Measurements from ENCODE around the gene ZMAT1. TPM values are rescaled to one million over a fixed set of nuclear protein-coding genes. Genes with fewer than 3 reads are reported as not detected.
"Not testable (repeated sequence)": the region's sequence is repeated elsewhere in the genome, so short reads cannot be mapped to it uniquely, and the experiment has no call there.

Gene ZMAT1
- 10 to 100 TPM in 1 of 4 donors, 1 to 10 TPM in 3; 3.5 to 11.1 (median 5.9) TPM for total RNA-seq

DNA sequence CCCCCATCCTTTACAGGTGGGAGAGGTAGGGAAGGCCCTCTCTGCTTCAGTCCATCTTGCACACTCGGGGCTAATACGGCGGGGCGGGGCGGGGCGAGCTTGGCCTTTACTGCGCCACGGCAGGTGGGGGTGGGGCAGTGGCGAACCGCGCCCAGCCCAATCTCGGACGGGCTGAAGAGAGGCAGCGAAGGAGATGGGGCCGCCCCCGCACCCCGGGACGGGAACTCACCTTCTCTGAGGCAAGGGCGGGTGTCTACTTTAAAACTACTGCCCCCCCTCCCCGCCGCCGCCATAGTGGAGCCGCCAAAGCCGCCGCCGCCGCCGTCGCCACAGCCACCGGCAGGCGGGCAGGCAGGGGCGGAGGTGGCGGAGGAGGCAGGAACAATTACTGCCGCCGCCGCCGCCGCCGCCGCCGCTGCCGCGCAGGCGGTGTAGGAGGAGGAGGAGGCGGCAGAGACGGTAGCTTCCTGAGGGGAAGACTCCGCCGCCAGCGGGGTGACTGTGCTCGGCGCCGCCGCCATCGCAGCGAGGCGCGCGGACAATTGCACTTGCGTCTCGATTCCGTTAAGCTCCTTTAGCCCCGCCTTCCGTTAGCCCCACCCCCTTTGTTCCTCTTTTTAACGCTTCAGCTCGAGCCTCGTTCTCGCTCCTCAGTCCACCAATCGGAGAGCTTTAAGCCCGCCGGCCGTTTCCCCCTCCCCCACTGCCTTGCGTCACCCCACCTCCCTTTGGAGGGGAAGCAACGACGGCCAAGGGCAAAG is at the start of gene ZMAT1:
ZMAT1 (minus strand) TSS at position 540 of the 761 bp plus-strand sequence; CDS start at position 521, 19 bp downstream.
- TF ChIP-seq, protein P1, sequence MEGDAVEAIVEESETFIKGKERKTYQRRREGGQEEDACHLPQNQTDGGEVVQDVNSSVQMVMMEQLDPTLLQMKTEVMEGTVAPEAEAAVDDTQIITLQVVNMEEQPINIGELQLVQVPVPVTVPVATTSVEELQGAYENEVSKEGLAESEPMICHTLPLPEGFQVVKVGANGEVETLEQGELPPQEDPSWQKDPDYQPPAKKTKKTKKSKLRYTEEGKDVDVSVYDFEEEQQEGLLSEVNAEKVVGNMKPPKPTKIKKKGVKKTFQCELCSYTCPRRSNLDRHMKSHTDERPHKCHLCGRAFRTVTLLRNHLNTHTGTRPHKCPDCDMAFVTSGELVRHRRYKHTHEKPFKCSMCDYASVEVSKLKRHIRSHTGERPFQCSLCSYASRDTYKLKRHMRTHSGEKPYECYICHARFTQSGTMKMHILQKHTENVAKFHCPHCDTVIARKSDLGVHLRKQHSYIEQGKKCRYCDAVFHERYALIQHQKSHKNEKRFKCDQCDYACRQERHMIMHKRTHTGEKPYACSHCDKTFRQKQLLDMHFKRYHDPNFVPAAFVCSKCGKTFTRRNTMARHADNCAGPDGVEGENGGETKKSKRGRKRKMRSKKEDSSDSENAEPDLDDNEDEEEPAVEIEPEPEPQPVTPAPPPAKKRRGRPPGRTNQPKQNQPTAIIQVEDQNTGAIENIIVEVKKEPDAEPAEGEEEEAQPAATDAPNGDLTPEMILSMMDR (IDR thresholded peaks at IDR 0.05) = peak in 2 of 4 experiments; percentile 14 to 36
- TF ChIP-seq POLR2A (IDR thresholded peaks at IDR 0.05) (peak; percentile 93 to 95), POLR2AphosphoS5 (IDR thresholded peaks at IDR 0.05) (peak; percentile 95), EP300 (IDR thresholded peaks at IDR 0.05) (no peak)
- WGBS, 2 donors (ENCODE audit: low coverage in 1 of 2) = 0 to 63% methylated on average over 1 to 6 of the region's 74 CpGs
- H3K9me3 ChIP-seq = no peaks in the 10 kb centered on the region
- H3K36me3 ChIP-seq = no peaks in the 10 kb centered on the region
- H3K27me3 ChIP-seq = no peaks in the 10 kb centered on the region
- peak; percentile 94 for ATAC-seq
- peak within 1 kb of the TSS; percentile 87 to 99 (median 96) for H3K27ac ChIP-seq
- H3K4me1 ChIP-seq = no peaks in the 10 kb centered on the region
- H3K4me3 ChIP-seq = peak within 1 kb of the TSS; percentile 81 to 91

DNA sequence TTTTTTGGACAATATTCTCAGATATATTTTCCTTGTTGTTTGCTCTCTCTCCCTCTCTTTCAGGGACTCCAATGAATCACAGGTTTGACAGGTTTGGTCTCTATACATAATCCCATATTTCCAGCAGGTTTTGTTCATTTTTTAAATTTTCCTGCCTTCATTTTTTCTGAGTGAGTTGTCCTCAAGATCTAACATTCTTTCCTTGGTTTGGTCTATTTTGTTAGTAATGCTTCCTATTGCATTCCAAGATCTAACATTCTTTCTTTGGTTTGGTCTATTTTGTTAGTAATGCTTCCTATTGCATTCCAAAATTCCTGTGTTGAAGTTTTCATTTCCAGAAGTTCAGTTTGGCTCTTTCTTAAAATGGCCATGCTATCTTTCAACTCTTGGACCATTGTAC is 45.3 kb upstream of the ZMAT1 start:
- Histone ChIP-seq H3K4me1 (no peaks in the 10 kb centered on the region), H3K27me3 (no peaks in the 10 kb centered on the region), H3K36me3 (no peaks in the 10 kb centered on the region), H3K9me3 (no peaks in the 10 kb centered on the region), H3K27ac (no peak overlapping the region), H3K4me3 (no peak overlapping the region)
- no peak for TF ChIP-seq POLR2A (IDR thresholded peaks at IDR 0.05)
- TF ChIP-seq POLR2AphosphoS5 (IDR thresholded peaks at IDR 0.05) = no peak
- no peak for ATAC-seq

DNA sequence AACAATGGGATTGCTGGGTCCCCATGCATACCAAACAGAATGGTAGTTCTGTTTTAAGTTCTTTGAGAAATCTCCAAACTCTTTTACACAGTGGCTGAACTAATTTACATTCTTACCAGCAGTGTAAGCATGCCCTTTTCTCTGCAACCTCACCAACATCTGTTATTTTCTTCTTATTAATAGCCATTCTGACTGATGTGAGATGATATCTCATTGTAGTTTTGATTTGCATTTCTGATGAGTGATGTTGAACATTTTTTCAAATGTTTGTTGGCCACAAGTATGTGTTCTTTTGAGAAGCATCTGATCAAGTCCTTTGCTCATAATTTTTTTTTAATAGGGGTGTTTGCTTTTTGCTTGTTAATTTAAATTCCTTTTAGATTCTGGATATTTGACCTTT is 41.2 kb upstream of the ZMAT1 start:
- no peak for ATAC-seq
- no peaks in the 10 kb centered on the region for H3K27me3 ChIP-seq
- no peak overlapping the region for H3K27ac ChIP-seq
- no peak overlapping the region for H3K4me3 ChIP-seq
- no peaks in the 10 kb centered on the region for H3K4me1 ChIP-seq
- no peaks in the 10 kb centered on the region for H3K9me3 ChIP-seq
- TF ChIP-seq POLR2A (IDR thresholded peaks at IDR 0.05) = no peak
- no peak for TF ChIP-seq POLR2AphosphoS5 (IDR thresholded peaks at IDR 0.05)
- TF ChIP-seq EP300 (IDR thresholded peaks at IDR 0.05) = no peak
- TF ChIP-seq, protein P1 (IDR thresholded peaks at IDR 0.05) = no peak
- no peaks in the 10 kb centered on the region for H3K36me3 ChIP-seq

DNA sequence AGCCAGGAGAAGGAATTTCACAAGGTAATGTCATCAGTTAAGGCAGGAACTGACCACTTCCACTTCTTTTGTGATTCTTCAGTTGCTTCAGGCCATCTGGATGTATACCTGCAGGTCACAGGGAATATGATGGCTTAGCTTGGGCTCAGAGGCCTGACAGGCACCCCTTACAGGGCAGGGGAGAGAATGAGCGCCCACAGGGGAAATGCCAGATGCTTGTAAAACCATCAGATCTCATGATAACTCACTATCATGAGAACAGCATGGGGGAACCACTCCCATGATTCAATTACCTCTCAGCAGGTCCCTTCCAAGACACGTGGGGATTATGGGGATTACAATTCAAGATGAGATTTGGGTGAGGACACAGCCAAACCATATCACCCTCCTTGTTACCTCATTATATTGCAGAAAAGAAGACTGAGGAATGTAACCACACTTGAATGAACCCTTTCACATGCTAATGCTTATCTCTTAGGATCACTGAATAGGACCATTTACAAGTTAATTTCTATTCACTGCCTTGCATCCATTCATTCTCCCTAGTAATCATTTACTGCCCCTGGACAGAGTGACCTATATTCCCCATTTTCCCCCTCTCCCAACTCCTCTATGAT is 33.2 kb upstream of the ZMAT1 start:
- ATAC-seq, H3K4me1 ChIP-seq, H3K27ac ChIP-seq, H3K36me3 ChIP-seq, H3K4me3 ChIP-seq, H3K9me3 ChIP-seq, H3K27me3 ChIP-seq: not testable (repeated sequence)
- 67% methylated on average over 1 of the region's 2 CpGs; no CpG with 5 or more reads in 1 of the 2 donors for WGBS, 2 donors (ENCODE audit: low coverage in 1 of 2)

DNA sequence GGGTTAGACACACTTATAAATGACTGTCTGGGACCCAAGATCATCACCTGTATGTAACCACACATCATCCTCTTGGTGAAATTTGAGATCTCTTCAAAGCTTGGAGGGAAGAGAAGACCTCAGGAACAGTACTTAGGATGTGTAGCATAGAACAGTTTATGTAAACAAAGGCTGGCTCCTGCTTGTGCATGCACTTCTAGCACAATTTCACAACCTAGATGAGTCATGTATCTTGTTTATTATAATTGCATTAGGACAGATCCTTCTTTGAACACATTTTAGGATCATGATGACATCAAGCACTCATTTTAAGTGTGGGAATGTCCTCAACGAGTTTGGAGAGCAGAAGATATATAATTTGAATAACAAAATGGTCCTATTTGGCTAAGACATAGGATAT is 26.3 kb upstream of the ZMAT1 start:
- Histone ChIP-seq H3K27ac (no peak overlapping the region), H3K4me3 (no peak overlapping the region), H3K9me3 (no peaks in the 10 kb centered on the region), H3K36me3 (no peaks in the 10 kb centered on the region), H3K27me3 (no peaks in the 10 kb centered on the region), H3K4me1 (no peaks in the 10 kb centered on the region)
- WGBS, 2 donors (ENCODE audit: low coverage in 1 of 2) = 0 to 33% methylated on average over 1 of the region's 1 CpG
- no peak for ATAC-seq
- TF ChIP-seq POLR2AphosphoS5 (IDR thresholded peaks at IDR 0.05) = no peak
- TF ChIP-seq, protein P1 (IDR thresholded peaks at IDR 0.05) = no peak
- no peak for TF ChIP-seq EP300 (IDR thresholded peaks at IDR 0.05)
- no peak for TF ChIP-seq POLR2A (IDR thresholded peaks at IDR 0.05)

DNA sequence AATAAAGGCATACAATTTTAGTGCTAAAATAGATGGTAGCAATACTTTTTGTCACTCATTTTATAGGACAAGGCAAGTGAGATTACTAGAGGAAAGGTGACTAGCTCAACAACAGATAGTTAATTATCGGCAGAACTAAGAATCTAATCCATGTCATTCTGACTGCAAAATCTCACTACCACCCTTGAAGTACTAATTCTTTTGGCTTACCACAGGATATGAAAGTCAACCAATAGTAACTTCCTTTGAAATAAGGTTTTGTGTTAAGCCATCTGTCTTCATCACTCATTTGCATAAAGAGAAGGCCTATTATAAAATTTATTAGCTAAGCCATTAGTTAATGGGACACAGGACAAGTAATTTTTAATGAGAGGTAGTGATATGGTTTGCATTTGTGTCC is 25.3 kb upstream of the ZMAT1 start:
- no peak for ATAC-seq
- no peak for TF ChIP-seq EP300 (IDR thresholded peaks at IDR 0.05)
- TF ChIP-seq POLR2AphosphoS5 (IDR thresholded peaks at IDR 0.05) = no peak
- no peak for TF ChIP-seq POLR2A (IDR thresholded peaks at IDR 0.05)
- TF ChIP-seq, protein P1 (IDR thresholded peaks at IDR 0.05) = no peak

More for the DNA sequence above, 25.3 kb upstream of the ZMAT1 start:
- WGBS, 2 donors (ENCODE audit: low coverage in 1 of 2) = 75 to 100% methylated on average over 1 of the region's 1 CpG
- Histone ChIP-seq H3K27me3 (no peaks in the 10 kb centered on the region), H3K4me1 (no peaks in the 10 kb centered on the region), H3K27ac (no peak overlapping the region), H3K4me3 (no peak overlapping the region), H3K9me3 (no peaks in the 10 kb centered on the region), H3K36me3 (no peaks in the 10 kb centered on the region)
